HepG2 (cell line): ENCODE measurements around the gene P4HB. TPM values are rescaled to one million over a fixed set of nuclear protein-coding genes. Genes with fewer than 3 reads are reported as not detected.
A peak's percentile ranks its signal among the peaks of the same experiment; 100 is the strongest.

ENCODE experiments used
- AGO1 ChIP-seq: fragments of 200-400 bp; formaldehyde crosslinking; IDR thresholded peaks from 2 replicates; pipeline ENCODE4 v1.6.1; 2017; ENCODE audit warnings: mild to moderate bottlenecking, low read depth, low read length, moderate library complexity; ENCODE audit not compliant: poor library complexity, severe bottlenecking
- BRD4 ChIP-seq: sonication (generic); formaldehyde crosslinking; IDR thresholded peaks from 2 replicates; pipeline ENCODE4 v1.4.0; 2020; ENCODE audit warnings: missing genetic modification reagents
- ISL2 ChIP-seq: sonication (generic); formaldehyde crosslinking; IDR thresholded peaks from 2 replicates; pipeline ENCODE4 v1.5.0; 2020; ENCODE audit warnings: missing genetic modification reagents
- MEF2D ChIP-seq: sonication (generic); formaldehyde crosslinking; IDR thresholded peaks from 2 replicates; pipeline ENCODE4 v1.5.1; 2020; ENCODE audit warnings: mild to moderate bottlenecking, missing genetic modification reagents
- MEIS1 ChIP-seq: sonication (generic); formaldehyde crosslinking; IDR thresholded peaks from 2 replicates; pipeline ENCODE4 v1.9.0; 2021; ENCODE audit warnings: mild to moderate bottlenecking, missing genetic modification reagents, moderate library complexity, borderline replicate concordance
- NCOA5 ChIP-seq: sonication (generic); formaldehyde crosslinking; IDR thresholded peaks from 2 replicates; pipeline ENCODE4 v1.4.0; 2020; ENCODE audit warnings: missing genetic modification reagents
- SRSF4 ChIP-seq: fragments of 200-400 bp; formaldehyde crosslinking; IDR thresholded peaks from one replicate; pipeline ENCODE4 v1.6.1; 2018; ENCODE audit warnings: mild to moderate bottlenecking, low read depth, low read length, moderate library complexity; ENCODE audit not compliant: poor library complexity, severe bottlenecking
- TSC22D2 ChIP-seq: sonication (generic); formaldehyde crosslinking; IDR thresholded peaks from 2 replicates; pipeline ENCODE4 v1.5.1; 2020; ENCODE audit warnings: missing genetic modification reagents, mild to moderate bottlenecking, borderline replicate concordance
- ZFP1 ChIP-seq: IDR thresholded peaks from 2 replicates; pipeline ENCODE4 v1.6.1; 2016
- ZNF124 ChIP-seq: sonication (generic); formaldehyde crosslinking; IDR thresholded peaks from 2 replicates; pipeline ENCODE4 v1.4.0; 2020; ENCODE audit warnings: missing genetic modification reagents
- ZNF224 ChIP-seq: sonication (generic); formaldehyde crosslinking; IDR thresholded peaks from 2 replicates; pipeline ENCODE4 v1.5.0; 2020; ENCODE audit warnings: mild to moderate bottlenecking, missing genetic modification reagents
- ZNF501 ChIP-seq: sonication (generic); formaldehyde crosslinking; IDR thresholded peaks from 2 replicates; pipeline ENCODE4 v1.5.1; 2020; ENCODE audit warnings: mild to moderate bottlenecking, moderate library complexity, missing genetic modification reagents
- ZNF660 ChIP-seq: sonication (generic); formaldehyde crosslinking; IDR thresholded peaks from 2 replicates; pipeline ENCODE4 v1.5.1; 2020; ENCODE audit warnings: mild to moderate bottlenecking, low read depth, missing genetic modification reagents, borderline replicate concordance
- ZNF761 ChIP-seq: sonication (generic); formaldehyde crosslinking; conservative IDR thresholded peaks from 2 replicates; pipeline ENCODE4 v1.4.0; 2020; ENCODE audit warnings: mild to moderate bottlenecking, missing genetic modification reagents
- ZNF879 ChIP-seq: sonication (generic); formaldehyde crosslinking; IDR thresholded peaks from 2 replicates; pipeline ENCODE4 v1.8.1; 2023; ENCODE audit warnings: missing genetic modification reagents
- polyA plus RNA-seq, 8 experiments: library from polyadenylated mRNA; depleted of rRNA in 3 of 8; stranded (reverse) in 7 of 8; unstranded in 1 of 8; fragments of >200 nt; fragmentation: Illumina TruSeq in 4 of 8; extraction: Trizol in 4 of 8; gene quantifications; 2 replicates each; pipeline versions ENCODE4 v1.2.1 to v1.2.3, GENCODE V29; 2011 to 2016; ENCODE audit warnings: low read depth in 4 of 8, missing spikeins in 1 of 8, mixed read lengths in 1 of 8; ENCODE audit not compliant: insufficient read depth in 1 of 8
- total RNA-seq, 5 experiments: library from RNA; depleted of rRNA; stranded (reverse); fragments of >200 nt; fragmentation: Illumina TruSeq; extraction: Trizol; gene quantifications; 2 replicates each; pipeline ENCODE4 v1.2.3, GENCODE V29; 2016; ENCODE audit warnings: low read depth in 1 of 5
- TF ChIP-seq, protein P1 (sequence below): sonication (generic); formaldehyde crosslinking; IDR thresholded peaks from 2 replicates; pipeline ENCODE4 v1.5.0; 2020; ENCODE audit warnings: mild to moderate bottlenecking, missing genetic modification reagents
- TF ChIP-seq, protein P2 (sequence below): sonication (generic); formaldehyde crosslinking; IDR thresholded peaks from 2 replicates; pipeline ENCODE4 v1.4.0; 2020; ENCODE audit warnings: missing genetic modification reagents, borderline replicate concordance
- TF ChIP-seq, protein P3 (sequence below): sonication (generic); formaldehyde crosslinking; conservative IDR thresholded peaks from 2 replicates; pipeline ENCODE4 v1.8.0; 2022; ENCODE audit warnings: mild to moderate bottlenecking, moderate library complexity, missing genetic modification reagents
- TF ChIP-seq, protein P4 (sequence below): sonication (generic); formaldehyde crosslinking; IDR thresholded peaks from 2 replicates; pipeline ENCODE4 v1.5.0; 2020; ENCODE audit warnings: missing genetic modification reagents, mild to moderate bottlenecking, borderline replicate concordance
- TF ChIP-seq, protein P5 (sequence below): sonication (generic); formaldehyde crosslinking; IDR thresholded peaks from 2 replicates; pipeline ENCODE4 v1.4.0; 2020; ENCODE audit warnings: mild to moderate bottlenecking, missing genetic modification reagents, borderline replicate concordance

The P4HB gene
- total and polyA plus RNA-seq, 2 of the 13 experiments (the other 11 are each of a cell fraction or from before 2014, with no cell fraction given): 185 to 782 TPM

DNA sequence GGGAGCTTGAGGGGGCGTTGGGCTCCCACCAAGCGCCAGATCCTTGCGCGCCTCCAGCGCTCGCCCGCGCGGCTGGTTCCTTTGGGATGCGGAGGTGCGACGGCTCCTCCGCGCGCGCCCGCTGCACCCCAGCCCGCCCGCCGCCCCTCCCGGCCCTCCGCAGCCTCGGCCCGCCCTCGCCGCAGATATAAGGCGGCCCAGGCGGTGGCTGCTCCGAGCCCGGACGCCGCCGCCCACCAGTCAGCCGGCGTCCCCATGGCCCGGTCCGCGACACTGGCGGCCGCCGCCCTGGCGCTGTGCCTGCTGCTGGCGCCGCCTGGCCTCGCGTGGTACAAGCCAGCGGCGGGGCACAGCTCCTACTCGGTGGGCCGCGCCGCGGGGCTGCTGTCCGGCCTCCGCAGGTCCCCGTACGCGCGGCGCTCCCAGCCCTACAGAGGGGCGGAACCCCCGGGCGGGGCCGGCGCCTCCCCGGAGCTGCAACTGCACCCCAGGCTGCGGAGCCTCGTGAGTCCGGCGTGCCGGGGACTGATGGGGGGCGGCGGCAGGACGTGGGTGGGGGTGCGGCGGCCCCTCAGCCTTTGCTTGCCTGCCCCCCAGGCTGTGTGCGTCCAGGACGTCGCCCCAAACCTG is 41.8 kb upstream of the P4HB start, which contains the start of gene NPB (continued):
- TF ChIP-seq ZNF660 (CRISPR knock-in tag) (no peak), ZNF879 (CRISPR knock-in tag) (no peak; the same call in 1 of the 2 replicates), ZNF124 (no peak), ZNF224 (CRISPR knock-in tag) (no peak), ZNF761 (peak; percentile 73; the same call in 1 of the 2 replicates), BRD4 (CRISPR knock-in tag) (no peak), ISL2 (peak; percentile 45; the same call in 1 of the 2 replicates), SRSF4 (no peak), ZFP1 (no peak), ZNF501 (CRISPR knock-in tag) (no peak), AGO1 (peak; percentile 100), MEIS1 (no peak), MEF2D (CRISPR knock-in tag) (no peak), TSC22D2 (CRISPR knock-in tag) (no peak), NCOA5 (CRISPR knock-in tag) (peak; percentile 97)
- TF ChIP-seq, protein P1, sequence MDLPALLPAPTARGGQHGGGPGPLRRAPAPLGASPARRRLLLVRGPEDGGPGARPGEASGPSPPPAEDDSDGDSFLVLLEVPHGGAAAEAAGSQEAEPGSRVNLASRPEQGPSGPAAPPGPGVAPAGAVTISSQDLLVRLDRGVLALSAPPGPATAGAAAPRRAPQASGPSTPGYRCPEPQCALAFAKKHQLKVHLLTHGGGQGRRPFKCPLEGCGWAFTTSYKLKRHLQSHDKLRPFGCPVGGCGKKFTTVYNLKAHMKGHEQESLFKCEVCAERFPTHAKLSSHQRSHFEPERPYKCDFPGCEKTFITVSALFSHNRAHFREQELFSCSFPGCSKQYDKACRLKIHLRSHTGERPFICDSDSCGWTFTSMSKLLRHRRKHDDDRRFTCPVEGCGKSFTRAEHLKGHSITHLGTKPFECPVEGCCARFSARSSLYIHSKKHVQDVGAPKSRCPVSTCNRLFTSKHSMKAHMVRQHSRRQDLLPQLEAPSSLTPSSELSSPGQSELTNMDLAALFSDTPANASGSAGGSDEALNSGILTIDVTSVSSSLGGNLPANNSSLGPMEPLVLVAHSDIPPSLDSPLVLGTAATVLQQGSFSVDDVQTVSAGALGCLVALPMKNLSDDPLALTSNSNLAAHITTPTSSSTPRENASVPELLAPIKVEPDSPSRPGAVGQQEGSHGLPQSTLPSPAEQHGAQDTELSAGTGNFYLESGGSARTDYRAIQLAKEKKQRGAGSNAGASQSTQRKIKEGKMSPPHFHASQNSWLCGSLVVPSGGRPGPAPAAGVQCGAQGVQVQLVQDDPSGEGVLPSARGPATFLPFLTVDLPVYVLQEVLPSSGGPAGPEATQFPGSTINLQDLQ (CRISPR knock-in tag): peak; percentile 36; the same call in 1 of the 2 replicates
- TF ChIP-seq, protein P2, sequence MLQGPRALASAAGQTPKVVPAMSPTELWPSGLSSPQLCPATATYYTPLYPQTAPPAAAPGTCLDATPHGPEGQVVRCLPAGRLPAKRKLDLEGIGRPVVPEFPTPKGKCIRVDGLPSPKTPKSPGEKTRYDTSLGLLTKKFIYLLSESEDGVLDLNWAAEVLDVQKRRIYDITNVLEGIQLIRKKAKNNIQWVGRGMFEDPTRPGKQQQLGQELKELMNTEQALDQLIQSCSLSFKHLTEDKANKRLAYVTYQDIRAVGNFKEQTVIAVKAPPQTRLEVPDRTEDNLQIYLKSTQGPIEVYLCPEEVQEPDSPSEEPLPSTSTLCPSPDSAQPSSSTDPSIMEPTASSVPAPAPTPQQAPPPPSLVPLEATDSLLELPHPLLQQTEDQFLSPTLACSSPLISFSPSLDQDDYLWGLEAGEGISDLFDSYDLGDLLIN (CRISPR knock-in tag): 0 out of 2 replicates have a peak, but pooled peaks have one; percentile 21
- TF ChIP-seq, protein P3, sequence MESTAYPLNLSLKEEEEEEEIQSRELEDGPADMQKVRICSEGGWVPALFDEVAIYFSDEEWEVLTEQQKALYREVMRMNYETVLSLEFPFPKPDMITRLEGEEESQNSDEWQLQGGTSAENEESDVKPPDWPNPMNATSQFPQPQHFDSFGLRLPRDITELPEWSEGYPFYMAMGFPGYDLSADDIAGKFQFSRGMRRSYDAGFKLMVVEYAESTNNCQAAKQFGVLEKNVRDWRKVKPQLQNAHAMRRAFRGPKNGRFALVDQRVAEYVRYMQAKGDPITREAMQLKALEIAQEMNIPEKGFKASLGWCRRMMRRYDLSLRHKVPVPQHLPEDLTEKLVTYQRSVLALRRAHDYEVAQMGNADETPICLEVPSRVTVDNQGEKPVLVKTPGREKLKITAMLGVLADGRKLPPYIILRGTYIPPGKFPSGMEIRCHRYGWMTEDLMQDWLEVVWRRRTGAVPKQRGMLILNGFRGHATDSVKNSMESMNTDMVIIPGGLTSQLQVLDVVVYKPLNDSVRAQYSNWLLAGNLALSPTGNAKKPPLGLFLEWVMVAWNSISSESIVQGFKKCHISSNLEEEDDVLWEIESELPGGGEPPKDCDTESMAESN: peak; percentile 81
- TF ChIP-seq, protein P4, sequence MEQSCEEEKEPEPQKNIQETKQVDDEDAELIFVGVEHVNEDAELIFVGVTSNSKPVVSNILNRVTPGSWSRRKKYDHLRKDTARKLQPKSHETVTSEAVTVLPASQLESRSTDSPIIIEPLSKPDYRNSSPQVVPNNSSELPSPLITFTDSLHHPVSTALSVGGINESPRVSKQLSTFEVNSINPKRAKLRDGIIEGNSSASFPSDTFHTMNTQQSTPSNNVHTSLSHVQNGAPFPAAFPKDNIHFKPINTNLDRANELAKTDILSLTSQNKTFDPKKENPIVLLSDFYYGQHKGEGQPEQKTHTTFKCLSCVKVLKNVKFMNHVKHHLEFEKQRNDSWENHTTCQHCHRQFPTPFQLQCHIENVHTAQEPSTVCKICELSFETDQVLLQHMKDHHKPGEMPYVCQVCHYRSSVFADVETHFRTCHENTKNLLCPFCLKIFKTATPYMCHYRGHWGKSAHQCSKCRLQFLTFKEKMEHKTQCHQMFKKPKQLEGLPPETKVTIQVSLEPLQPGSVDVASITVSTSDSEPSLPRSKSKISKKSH: no peak
- TF ChIP-seq, protein P5, sequence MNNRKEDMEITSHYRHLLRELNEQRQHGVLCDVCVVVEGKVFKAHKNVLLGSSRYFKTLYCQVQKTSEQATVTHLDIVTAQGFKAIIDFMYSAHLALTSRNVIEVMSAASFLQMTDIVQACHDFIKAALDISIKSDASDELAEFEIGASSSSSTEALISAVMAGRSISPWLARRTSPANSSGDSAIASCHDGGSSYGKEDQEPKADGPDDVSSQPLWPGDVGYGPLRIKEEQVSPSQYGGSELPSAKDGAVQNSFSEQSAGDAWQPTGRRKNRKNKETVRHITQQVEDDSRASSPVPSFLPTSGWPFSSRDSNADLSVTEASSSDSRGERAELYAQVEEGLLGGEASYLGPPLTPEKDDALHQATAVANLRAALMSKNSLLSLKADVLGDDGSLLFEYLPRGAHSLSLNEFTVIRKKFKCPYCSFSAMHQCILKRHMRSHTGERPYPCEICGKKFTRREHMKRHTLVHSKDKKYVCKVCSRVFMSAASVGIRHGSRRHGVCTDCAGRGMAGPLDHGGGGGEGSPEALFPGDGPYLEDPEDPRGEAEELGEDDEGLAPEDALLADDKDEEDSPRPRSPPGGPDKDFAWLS (CRISPR knock-in tag): peak; percentile 47; the same call in 1 of the 2 replicates
